DMS153 treated with DMSO at 0.1 percent for 48 hours (cell line): ENCODE results near the gene GIMAP8.
"Not testable (repeated sequence)": the region's sequence is repeated elsewhere in the genome, so short reads cannot be mapped to it uniquely, and the experiment has no call there.

Experiments used
- DNase-seq: peaks from one replicate; lab custom pipeline; 2025; ENCODE audit not compliant: unreplicated experiment; lab: John Stamatoyannopoulos, UW

Gene GIMAP8

GRCh38 chr7:150511048-150511447 is 60.6 kb downstream of the GIMAP8 start:
- no peak for DNase-seq

GRCh38 chr7:150513758-150514157 is 63.3 kb downstream of the GIMAP8 start:
- no peak for DNase-seq

- no peak for DNase-seq
These were observed 64.4 kb downstream of the GIMAP8 start, which contains the start of gene GIMAP7 for GRCh38 chr7:150514748-150515222. Gene GIMAP7, plus strand, starts transcription at chr7:150514872. Its CDS starts 5,103 bp downstream, at chr7:150519975.

- DNase-seq = no peak
These were observed 65.1 kb downstream of the GIMAP8 start for GRCh38 chr7:150515248-150516147.

- no peak for DNase-seq
These were observed 66.7 kb downstream of the GIMAP8 start for GRCh38 chr7:150516956-150517745.

GRCh38 chr7:150519310-150519709 is 68.9 kb downstream of the GIMAP8 start:
- DNase-seq = no peak

- DNase-seq = no peak
These were observed 69.7 kb downstream of the GIMAP8 start for GRCh38 chr7:150520145-150520544.

GRCh38 chr7:150522931-150523330 is 72.5 kb downstream of the GIMAP8 start:
- not testable (repeated sequence) for DNase-seq

- DNase-seq = no peak
These were observed 73.6 kb downstream of the GIMAP8 start for GRCh38 chr7:150524018-150524417.
